ENCODE results near the gene PIK3C2B. TPM values are rescaled to one million over a fixed set of nuclear protein-coding genes. Genes with fewer than 3 reads are reported as not detected.

Gene PIK3C2B
- total and polyA plus RNA-seq, 12 donors, result 4.4 to 31.9 (median 21.1) TPM

DNA sequence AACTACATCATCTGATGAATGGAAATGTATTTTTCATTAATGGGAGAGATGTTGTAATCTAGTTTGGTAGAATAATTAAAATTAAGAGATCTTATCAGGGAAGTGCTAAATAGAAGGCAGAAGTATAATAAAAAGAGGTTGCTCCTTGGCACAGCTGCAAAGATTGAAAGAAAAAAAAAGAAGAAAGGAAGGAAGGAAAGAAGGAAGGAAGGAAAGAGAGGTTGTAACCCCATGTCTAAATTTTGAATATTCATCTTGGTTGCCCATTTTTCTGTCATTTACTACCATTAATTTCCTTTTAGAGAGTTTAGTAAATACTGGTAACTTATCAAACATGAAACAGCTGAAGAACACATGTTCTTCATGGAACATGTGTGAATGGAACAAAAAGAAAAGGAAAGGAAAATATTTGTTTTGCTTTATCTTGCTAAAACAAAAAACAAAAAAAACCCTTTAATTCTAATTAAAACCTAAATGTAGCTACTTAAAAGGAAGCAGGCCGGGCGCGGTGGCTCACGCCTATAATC is 11.1 kb upstream of the PIK3C2B start:
- intact Hi-C loops (cut with DNase I), result loop anchor here in 2 of 10 donors (10.0 kb wide), 1 partner anchor 341 kb away; the partner anchor contains the start of gene REN (in 2 of the 2)
- TF ChIP-seq, protein P1, sequence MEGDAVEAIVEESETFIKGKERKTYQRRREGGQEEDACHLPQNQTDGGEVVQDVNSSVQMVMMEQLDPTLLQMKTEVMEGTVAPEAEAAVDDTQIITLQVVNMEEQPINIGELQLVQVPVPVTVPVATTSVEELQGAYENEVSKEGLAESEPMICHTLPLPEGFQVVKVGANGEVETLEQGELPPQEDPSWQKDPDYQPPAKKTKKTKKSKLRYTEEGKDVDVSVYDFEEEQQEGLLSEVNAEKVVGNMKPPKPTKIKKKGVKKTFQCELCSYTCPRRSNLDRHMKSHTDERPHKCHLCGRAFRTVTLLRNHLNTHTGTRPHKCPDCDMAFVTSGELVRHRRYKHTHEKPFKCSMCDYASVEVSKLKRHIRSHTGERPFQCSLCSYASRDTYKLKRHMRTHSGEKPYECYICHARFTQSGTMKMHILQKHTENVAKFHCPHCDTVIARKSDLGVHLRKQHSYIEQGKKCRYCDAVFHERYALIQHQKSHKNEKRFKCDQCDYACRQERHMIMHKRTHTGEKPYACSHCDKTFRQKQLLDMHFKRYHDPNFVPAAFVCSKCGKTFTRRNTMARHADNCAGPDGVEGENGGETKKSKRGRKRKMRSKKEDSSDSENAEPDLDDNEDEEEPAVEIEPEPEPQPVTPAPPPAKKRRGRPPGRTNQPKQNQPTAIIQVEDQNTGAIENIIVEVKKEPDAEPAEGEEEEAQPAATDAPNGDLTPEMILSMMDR (IDR thresholded peaks at IDR 0.05), result no peak

GRCh38 chr1:204503913-204504519 is 9.4 kb upstream of the PIK3C2B start:
- Histone ChIP-seq H3K36me3 (no peaks in the 10 kb centered on the region), H3K27me3 (no peaks in the 10 kb centered on the region), H3K9me3 (peaks cover 0 to 4% (median 0%) of the 10 kb centered on the region in 11 donors), H3K4me3 (no peak overlapping the region), H3K4me1 (peaks cover 0 to 42% (median 34%) of the 10 kb centered on the region in 9 donors), H3K27ac (peak overlapping the region in 4 of 10 donors; percentile 16 to 86 (median 36))
- ATAC-seq, result no peak
- intact Hi-C loops (cut with DNase I), result loop anchor here in 9 of 10 donors (1.0 to 10.0 kb wide), 6 partner anchors 57 to 339 kb away; partner anchors contain the start of gene REN (in 2 of the 9)
- 85 to 88% methylated on average over 4 of the region's 4 CpGs for WGBS, 2 donors
- DNase-seq, result no peak
- TF ChIP-seq, protein P1 (IDR thresholded peaks at IDR 0.05), result no peak

More for the DNA sequence above, 11.1 kb upstream of the PIK3C2B start:
- Histone ChIP-seq H3K27ac (peak overlapping the region; percentile 30 to 90 (median 86)), H3K27me3 (no peaks in the 10 kb centered on the region), H3K4me1 (peaks cover 0 to 33% (median 25%) of the 10 kb centered on the region in 9 donors), H3K36me3 (no peaks in the 10 kb centered on the region), H3K9me3 (no peaks in the 10 kb centered on the region), H3K4me3 (peak overlapping the region; percentile 41 to 68 (median 59))
- no peak for ATAC-seq
- DNase-seq, result no peak
- WGBS, 2 donors, result 3 to 5% methylated on average over 4 of the region's 4 CpGs

DNA sequence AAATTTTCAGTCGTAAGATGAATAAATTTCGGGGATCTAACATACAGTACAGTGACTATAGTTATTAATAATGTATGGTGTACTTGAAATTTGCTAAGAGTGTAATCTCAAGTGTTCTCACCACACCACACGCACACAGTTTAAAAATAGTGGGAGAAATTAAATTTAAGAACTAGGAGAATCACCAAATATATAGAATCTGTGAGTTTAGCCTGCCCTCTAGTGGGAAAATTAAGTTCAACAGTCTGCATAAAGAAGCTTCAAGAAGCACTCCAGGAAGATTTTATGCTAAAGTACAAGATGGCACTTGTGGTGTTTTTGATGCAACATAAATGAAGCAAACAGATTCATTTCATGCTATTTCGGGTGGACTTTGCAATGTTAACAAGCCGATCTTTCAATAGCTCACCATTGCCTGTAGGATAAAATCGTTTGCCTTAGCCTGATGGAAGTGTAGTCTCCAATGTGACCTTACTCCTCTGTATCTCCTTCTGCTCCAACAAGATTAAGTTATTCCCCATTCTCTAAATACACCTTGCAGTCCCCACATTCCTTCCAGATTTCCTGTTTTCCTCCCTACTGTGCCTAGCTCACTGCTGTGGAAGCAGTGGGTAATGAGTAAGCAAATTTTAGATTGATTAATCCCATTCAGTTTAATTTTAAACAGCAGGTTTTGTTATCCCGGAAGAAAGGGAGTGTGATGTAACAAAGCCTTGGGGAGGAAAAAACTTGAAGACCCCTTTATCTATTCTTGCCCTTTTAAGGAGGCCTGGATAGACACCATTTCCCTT is 8.7 kb upstream of the PIK3C2B start:
- 24 to 29% methylated on average over 7 of the region's 7 CpGs for whole genome bisulfite sequencing, 2 donors
- TF ChIP-seq, protein P1 (IDR thresholded peaks at IDR 0.05), result peak; percentile 68 to 88 (median 78)
- Histone ChIP-seq H3K36me3 (no peaks in the 10 kb centered on the region), H3K9me3 (peaks cover 0 to 4% (median 0%) of the 10 kb centered on the region in 11 donors), H3K4me3 (no peak overlapping the region), H3K27ac (peak overlapping the region in 3 of 10 donors; percentile 34 to 86 (median 37)), H3K4me1 (peaks cover 0 to 47% (median 38%) of the 10 kb centered on the region in 9 donors), H3K27me3 (no peaks in the 10 kb centered on the region)
- DNase-seq (peak in 1 of 2 donors; percentile 70), ATAC-seq (no peak)
- intact Hi-C loops (cut with DNase I), result loop anchor here in 9 of 10 donors (1.0 to 10.0 kb wide), 6 partner anchors 57 to 339 kb away; partner anchors contain the start of gene REN (in 2 of the 9)

- ATAC-seq, result no peak
These were observed 7.6 kb upstream of the PIK3C2B start for GRCh38 chr1:204502241-204502640.

More at GRCh38 chr1:204502241-204502640, 7.6 kb upstream of the PIK3C2B start:
- no peak for DNase-seq
- Histone ChIP-seq H3K27ac (no peak overlapping the region), H3K27me3 (no peaks in the 10 kb centered on the region), H3K36me3 (no peaks in the 10 kb centered on the region), H3K4me3 (no peak overlapping the region), H3K4me1 (peaks cover 0 to 37% (median 29%) of the 10 kb centered on the region in 9 donors), H3K9me3 (peaks cover 0 to 4% (median 0%) of the 10 kb centered on the region in 11 donors)
- intact Hi-C loops (cut with DNase I), result loop anchor here in 9 of 10 donors (2.0 to 10.0 kb wide), 4 partner anchors 55 to 337 kb away; partner anchors contain the start of gene REN (in 2 of the 9)
- 79 to 83% methylated on average over 6 of the region's 6 CpGs for WGBS, 2 donors
- TF ChIP-seq, protein P1 (IDR thresholded peaks at IDR 0.05), result no peak
